NCI-H345 treated with DMSO at 0.1 percent for 48 hours (cell line): ENCODE measurements around the gene SLC7A4.
A peak's percentile ranks its signal among the peaks of the same experiment; 100 is the strongest.
"Not testable (repeated sequence)": the region's sequence is repeated elsewhere in the genome, so short reads cannot be mapped to it uniquely, and the experiment has no call there.

Experiments
- DNase-seq: peaks from one replicate; lab custom pipeline; 2025; ENCODE audit not compliant: unreplicated experiment; lab: John Stamatoyannopoulos, UW

Gene SLC7A4

DNA sequence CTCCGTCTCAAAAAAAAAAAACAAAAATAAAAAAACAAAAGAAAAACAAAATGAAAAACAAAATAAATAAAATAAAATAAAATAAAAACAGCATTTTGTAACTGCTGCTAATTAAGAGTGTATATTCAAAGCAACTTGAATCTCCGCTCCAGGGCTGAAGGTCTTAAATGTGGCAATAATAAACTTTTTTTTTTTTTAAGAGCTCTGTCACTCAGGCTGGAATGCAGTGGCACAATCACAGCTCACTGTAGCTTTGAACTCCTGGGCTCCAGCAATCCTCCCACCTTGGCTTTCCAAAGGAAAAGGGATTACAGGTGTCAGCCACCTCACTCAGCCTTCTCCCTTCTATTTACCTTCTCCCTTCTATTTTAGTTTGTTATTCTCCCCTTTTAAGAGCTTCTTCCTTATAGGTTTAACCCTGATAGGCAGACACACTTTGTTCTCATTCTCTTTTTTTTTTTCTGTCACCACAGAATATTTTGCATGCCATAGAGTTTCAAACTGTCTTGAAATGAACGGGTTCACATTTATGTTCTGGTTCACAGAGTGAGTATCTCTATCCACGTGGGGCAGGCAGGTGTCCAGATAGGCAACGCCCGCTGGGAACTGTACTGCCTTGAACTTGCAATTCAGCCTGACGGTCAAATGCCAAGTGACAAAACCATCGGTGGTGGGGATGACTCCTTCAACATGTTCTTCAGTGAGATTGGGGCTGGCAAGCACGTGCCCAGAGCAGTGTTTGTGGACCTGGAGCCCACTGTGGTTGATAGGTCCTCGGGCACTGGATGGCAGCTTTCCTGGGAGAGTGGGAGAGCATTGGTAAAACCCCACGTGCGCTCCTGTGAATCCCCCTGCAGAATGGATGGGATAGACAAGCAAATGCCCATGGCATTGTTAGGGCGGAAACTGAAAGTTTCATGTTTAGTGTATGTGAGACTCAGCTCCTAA, 32.8 kb upstream of the SLC7A4 start:
- DNase-seq: no peak

DNA sequence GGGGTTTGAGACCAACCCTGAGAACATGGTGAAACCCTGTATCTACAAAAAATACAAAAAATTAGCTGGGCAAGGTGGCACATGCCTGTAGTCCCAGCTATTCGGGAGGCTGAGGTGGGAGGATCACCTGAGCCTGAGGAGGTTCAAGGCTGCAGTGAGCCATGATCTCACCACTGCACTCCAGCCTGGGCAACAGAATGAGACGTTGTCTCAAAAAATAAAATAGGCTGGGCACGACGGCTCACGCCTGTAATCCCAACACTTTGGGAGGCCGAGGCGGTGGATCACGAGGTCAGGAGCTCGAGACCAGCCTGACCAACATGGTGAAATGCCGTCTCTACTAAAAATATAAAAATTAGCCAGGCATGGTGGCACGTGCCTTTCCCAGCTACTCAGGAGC, 32.1 kb upstream of the SLC7A4 start:
- not testable (repeated sequence) for DNase-seq

GRCh38 chr22:21061660-21062321, 29.4 kb upstream of the SLC7A4 start:
- not testable (repeated sequence) for DNase-seq

DNA sequence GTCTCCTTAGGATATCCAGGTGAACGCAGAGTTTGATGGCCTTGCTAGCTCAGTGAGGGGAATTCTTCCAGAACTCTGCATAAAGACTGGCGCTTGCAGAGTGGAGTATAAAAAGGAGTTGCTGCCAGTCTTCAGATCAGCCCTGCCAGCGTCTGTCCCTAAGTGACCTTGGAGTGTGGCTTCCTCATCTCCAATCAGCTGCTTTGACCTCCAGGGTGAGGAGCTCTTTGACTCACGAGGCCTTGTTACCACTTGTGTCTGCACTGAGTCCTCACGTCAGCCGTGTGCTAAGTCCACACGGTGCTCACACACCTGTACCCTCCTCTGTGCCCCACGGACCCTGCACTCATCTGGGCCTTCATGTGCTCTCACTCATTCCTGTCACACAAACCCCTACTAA, 28.0 kb upstream of the SLC7A4 start:
- DNase-seq: not testable (repeated sequence)

DNA sequence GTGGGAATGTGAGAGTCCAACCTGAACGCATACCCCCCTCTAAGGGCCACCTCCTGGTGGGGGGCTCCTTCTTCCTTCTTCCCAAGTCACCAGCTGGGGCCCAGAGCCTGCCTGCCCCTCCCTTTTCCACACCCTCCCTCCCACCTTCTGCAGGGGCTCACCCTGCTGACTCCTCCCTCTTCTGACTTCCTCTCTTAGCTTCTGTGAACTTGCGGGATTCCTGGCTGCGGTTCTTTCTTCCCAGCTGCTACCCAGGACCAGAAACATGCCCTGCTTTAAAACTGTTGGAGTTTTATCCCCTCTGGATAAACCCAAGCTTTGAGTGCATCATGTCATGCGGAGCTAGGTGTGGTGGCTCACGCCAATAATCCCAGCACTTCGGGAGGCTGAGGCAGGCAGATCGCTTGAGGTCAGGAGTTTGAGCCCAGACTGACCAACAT, 23.5 kb upstream of the SLC7A4 start:
- no peak for DNase-seq

GRCh38 chr22:21055564-21055834, 23.1 kb upstream of the SLC7A4 start:
- no peak for DNase-seq

GRCh38 chr22:21054714-21055563, 22.6 kb upstream of the SLC7A4 start:
- no peak for DNase-seq

- no peak for DNase-seq
Observed at GRCh38 chr22:21054046-21054713, 21.8 kb upstream of the SLC7A4 start.

DNA sequence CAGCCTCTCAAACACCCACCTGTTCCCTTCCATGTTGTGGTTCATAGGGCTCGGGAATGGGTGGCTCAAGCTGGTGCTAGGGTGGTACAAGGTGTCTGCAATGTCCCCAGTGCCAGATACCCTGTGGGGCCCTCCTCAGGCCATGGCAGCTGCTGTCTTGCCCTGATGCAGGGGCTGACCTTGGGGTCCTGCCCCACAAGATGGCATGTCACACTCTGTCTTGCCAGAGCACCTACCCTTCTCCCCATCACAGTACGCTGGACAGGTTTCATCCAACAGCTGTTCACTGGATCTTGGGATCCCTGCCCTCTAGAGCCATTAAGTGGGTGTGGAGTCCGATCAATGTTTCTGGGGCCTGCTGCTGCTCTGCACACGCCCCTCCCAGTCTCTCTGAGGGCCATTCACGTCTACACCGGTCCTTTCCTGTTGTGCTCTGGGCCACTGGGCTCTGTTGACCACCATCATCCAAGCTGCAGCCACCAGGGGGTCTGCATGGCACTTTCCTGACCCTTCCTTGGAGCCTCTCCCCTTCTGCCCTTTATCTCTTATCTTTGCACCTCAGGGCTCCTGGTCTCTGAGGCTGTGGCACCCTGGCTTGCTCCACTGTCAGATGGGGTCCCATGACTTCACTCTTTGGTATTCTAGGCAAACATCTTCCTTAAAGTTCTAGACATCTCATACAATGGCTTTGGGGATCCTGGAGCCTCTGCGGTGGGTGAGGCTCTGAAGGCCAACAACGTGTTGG, 20.5 kb upstream of the SLC7A4 start:
- no peak for DNase-seq

GRCh38 chr22:21051831-21052400, 19.6 kb upstream of the SLC7A4 start:
- no peak for DNase-seq

DNA sequence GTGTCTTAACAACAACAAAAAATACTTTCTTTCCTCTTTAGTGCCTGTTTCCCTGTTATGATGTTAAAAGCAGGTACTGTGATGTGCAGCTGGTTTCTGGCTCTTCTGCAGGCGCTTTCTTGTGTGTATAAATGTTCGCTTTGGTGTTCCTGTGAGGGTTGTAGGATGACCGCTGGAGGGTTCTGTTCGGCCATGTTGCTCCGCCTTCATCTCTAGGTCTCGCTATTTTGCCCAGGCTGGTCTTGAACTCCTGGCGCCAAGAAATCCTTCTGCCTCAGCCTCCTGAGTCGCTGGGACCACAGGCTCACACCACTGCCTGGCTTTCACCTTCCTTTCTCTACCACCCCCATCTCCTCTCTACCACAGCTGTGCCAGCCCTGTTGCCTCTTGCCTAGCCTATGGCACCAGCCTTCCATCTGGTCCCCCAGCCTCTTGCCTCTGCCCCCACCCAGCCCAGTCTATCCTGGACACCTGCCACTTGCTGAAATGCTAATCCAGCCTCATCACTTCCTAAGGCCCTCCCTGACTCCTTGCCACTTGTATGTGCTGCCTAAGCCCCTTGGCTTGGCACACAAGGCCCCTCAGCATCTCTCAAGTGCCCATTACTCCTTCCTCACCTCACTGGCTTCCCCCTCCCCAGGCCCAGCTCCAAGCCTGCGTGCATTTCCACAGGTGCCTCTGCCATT, 18.9 kb upstream of the SLC7A4 start:
- no peak for DNase-seq

DNA sequence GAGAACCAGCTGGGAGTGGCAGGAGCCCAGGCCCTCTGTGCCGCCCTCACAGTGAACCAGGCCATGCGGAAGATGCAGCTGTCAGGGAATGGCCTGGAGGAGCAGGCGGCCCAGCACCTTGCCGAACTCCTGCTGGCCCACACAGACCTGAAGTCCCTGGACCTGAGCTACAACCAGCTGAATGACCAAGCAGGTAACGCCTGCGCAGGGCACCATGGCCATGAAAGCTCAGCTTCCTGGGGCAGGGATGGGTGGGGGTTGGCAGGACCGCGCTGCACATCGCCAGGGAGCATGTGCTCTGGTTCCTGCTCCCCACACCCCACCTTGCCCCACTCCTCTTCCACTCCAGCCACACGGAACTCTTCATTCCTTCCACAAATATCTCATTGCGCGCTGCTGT, 16.6 kb upstream of the SLC7A4 start:
- not testable (repeated sequence) for DNase-seq

DNA sequence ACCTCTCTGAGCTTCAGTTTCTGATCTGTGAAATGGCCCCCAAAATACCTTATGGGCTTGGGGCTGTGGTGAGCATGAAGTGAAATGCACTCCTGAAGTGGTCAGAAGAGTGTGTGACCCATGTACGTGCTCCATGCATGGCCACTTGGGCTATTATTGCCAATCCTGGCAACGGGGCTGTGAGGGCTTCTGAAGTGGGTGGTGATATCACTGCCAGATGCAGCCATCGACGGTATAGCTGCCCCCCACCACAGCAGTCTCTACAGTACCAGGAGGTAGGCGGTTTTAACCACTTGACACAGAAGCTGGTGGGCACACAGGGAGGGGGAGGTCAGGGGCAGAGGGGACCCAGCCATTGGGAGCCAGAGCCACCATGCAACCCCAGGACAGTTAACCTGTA, 16.1 kb upstream of the SLC7A4 start:
- DNase-seq: not testable (repeated sequence)

- DNase-seq: peak; percentile 26
Observed at GRCh38 chr22:21047730-21048129, 15.4 kb upstream of the SLC7A4 start.

DNA sequence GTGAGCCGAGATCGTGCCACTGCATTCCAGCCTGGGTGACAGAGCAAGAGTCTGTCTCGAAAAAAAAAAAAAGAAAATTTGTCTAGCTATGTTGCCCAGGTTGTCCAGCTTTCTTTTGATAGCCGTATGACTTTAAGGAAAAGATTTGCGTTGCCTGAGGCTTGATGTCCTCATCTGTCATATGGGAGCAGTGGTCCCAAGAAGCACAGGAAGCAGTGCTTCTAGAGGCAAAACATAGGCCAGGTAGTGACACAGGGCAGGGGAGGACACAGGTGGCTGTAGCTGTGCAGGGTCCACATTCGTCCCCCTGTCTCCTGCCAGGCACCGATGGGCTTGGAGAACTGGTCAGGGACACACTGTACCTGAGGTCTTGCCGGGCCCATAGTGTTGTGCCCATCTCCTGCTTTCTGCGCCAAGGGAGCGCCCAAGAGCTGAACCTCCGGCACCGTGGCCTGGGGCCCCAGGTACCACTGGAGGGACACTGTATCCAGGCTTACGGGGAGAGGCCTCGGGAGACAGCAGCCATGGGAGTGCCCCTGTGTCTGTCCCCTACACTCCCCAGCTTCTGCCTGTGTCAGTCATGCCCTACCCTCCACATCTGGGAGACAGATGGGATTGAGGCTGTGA, 14.8 kb upstream of the SLC7A4 start:
- DNase-seq: no peak

DNA sequence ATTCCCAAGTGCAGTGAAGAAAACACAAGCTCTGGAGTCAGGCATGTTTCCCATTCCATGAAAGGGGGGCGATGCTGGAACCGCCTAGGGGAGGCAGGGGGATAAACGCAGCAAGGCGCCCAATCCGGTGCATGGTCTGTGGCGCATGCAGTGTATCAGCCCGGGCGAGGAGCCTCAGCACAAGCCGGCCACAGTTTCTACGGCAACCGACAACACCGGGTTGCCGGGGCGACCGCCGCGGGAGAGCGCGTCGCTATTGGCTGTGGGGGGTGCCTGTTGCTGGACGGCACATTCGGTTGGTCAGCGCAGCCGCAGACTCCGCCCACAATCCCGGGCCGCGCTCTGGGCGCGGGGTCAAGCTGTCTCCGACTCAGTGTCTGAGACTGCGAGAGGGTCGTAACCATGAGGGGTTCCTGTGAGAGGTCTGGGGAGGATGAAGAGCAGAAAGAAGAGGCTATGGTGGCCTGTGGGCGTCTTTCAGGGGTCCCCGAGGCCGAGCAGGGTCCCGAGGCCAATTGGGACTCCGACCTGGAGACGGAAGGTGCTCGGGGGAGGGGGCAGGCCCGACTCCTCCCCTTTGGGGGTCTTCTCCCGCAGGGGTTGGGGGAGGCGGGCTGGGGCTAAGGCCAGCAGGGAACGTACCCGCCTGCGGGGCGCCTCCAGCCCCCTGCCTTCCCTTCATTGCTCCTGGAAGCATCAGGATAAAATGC, 13.4 kb upstream of the SLC7A4 start, which contains the start of gene LRRC74B:
Gene LRRC74B, plus strand, starts transcription at position 362 of the 710 bp plus-strand sequence. Its CDS starts 41 bp downstream, at position 403.
- peak; percentile 78 for DNase-seq

GRCh38 chr22:21044931-21045584, 12.7 kb upstream of the SLC7A4 start:
- DNase-seq: no peak
